ENCODE data around the gene HGFAC.

- TF ChIP-seq POLR2A (IDR thresholded peaks at IDR 0.05) (no peak), POLR2AphosphoS5 (IDR thresholded peaks at IDR 0.05) (no peak), CTCF (IDR thresholded peaks at IDR 0.05) (no peak)
Observed at GRCh38 chr4:3422241-3422801, 19.4 kb upstream of the HGFAC start.

Measured in sigmoid colon (tissue), 4 donors.